Measurements from ENCODE around the gene PRRX2.
"Not testable (repeated sequence)": the region's sequence is repeated elsewhere in the genome, so short reads cannot be mapped to it uniquely, and the experiment has no call there.

The PRRX2 gene

DNA sequence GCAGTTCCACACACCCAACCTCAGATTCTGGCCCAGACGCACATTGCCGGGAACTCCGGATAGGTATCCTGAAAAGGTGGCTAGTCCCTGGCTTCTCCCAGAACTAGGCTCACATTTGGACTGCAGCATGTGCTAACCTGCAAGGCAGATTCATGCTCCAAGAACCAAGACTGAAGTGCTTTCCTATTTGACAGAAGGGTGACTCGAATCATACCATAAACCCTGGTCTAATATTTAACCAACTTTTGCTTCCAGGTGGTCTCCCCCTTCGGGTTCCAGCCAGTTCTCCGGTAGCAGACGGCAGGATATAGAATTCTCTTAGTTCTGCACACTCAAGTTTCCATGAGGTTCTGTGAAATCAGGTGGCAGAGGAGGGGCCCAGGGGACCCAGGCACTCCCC is 79.8 kb downstream of the PRRX2 start:
- TF ChIP-seq, protein P1, sequence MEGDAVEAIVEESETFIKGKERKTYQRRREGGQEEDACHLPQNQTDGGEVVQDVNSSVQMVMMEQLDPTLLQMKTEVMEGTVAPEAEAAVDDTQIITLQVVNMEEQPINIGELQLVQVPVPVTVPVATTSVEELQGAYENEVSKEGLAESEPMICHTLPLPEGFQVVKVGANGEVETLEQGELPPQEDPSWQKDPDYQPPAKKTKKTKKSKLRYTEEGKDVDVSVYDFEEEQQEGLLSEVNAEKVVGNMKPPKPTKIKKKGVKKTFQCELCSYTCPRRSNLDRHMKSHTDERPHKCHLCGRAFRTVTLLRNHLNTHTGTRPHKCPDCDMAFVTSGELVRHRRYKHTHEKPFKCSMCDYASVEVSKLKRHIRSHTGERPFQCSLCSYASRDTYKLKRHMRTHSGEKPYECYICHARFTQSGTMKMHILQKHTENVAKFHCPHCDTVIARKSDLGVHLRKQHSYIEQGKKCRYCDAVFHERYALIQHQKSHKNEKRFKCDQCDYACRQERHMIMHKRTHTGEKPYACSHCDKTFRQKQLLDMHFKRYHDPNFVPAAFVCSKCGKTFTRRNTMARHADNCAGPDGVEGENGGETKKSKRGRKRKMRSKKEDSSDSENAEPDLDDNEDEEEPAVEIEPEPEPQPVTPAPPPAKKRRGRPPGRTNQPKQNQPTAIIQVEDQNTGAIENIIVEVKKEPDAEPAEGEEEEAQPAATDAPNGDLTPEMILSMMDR (IDR thresholded peaks at IDR 0.05; ENCODE audit: low read depth, low read length, missing control alignments) = no peak
- DNase-seq (ENCODE audit: extremely low read depth, low read depth) = no peak

DNA sequence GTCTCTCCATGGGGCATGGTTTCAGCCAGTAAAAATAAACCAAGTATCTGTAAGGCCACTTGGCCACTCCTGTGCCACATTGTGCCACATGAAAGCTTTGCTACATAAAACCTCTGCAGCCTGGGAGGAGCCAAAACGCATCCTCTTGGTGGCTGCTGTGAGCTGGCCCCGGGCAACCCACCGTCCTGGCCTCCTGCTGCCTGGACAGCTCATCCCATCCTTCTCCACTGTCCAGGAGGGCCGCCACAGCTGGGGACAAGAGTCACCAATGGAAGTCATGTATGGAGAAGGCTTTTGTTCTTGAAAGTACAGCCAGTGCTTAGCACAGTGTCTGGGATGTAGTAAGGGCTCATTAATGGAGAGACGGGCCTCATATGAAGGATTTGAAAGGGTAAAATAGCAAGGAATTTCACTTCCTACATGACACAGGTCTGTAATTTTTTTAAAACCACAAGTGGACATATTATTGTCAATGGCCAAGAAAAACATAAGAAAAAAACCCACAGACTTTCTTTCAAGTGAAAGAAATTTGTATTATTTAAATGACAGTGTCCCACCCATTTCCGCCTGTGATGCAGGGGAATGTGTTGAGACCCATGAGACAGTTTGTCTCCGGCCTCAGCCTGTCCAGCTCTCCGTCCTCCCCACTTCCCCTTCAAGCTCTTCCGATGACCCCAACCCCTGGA is 80.8 kb downstream of the PRRX2 start:
- no peak overlapping the region for H3K4me3 ChIP-seq (replicated peaks; ENCODE audit: low read depth, low read length)
- TF ChIP-seq, protein P1 (IDR thresholded peaks at IDR 0.05; ENCODE audit: low read depth, low read length, missing control alignments) = no peak
- DNase-seq (ENCODE audit: extremely low read depth, low read depth) = no peak

More for the DNA sequence above, 79.8 kb downstream of the PRRX2 start:
- H3K4me3 ChIP-seq (replicated peaks; ENCODE audit: low read depth, low read length) = no peak overlapping the region

DNA sequence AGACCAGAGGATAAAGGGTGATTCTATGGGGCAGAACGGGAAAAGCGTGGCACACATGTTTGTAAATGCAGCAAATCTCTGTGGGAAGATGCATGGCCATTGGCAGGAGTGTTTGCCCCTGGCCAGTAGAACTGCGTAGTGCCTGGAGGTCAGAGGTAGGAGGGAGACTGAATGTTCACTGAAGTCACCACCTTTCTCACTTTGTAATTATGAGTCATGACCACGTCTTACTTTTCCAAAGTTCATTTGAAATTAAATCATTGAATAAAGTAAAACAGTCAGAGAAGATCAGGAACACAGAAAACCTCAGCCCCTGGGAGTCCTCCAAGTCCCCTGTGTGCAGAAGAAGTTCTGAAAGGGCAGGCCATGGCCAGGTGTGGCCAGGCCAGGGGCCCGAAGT is 82.8 kb downstream of the PRRX2 start:
- no peak for DNase-seq (ENCODE audit: extremely low read depth, low read depth)
- TF ChIP-seq, protein P1 (IDR thresholded peaks at IDR 0.05; ENCODE audit: low read depth, low read length, missing control alignments) = no peak
- no peak overlapping the region for H3K4me3 ChIP-seq (replicated peaks; ENCODE audit: low read depth, low read length)

DNA sequence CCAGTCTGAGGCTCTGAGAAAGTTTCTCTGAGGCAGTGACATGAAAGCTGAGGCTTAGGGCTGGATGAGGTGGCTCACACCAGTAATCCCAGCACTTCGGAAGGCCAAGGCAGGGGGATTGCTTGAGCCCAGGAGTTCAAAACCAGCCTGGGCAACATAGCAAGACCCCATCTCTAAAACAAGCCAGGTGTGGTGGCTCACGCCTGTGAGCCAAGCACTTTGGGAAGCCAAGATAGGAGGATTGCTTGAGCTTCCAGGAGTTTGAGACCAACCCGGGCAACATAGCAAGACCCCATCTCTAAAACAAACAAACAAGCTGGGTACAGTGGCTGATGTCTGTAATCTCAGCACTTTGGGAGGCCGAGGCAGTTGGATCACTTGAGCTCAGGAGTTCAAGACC is 83.6 kb downstream of the PRRX2 start:
- H3K4me3 ChIP-seq (replicated peaks; ENCODE audit: low read depth, low read length); DNase-seq (ENCODE audit: extremely low read depth, low read depth): not testable (repeated sequence)

DNA sequence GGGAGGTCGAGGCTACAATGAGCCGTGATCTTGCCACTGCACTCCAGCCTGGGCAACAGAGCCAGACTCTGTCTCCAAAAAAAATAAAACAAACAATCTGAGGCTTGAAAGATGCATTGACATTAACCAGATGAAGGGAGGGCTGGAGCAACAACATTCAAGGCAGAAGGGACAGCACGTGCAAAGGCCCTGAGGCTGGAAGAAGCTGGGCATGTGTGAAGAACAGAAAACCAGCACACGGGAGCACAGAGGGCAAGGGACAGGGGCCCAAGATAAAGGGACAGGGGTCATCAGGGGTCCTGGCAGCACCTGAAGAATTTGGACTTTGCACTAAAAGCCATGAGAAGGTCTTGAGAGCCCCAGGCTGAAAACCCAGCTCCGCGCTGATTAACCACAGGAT is 84.1 kb downstream of the PRRX2 start:
- DNase-seq (ENCODE audit: extremely low read depth, low read depth) = no peak
- TF ChIP-seq, protein P1 (IDR thresholded peaks at IDR 0.05; ENCODE audit: low read depth, low read length, missing control alignments) = no peak

DNA sequence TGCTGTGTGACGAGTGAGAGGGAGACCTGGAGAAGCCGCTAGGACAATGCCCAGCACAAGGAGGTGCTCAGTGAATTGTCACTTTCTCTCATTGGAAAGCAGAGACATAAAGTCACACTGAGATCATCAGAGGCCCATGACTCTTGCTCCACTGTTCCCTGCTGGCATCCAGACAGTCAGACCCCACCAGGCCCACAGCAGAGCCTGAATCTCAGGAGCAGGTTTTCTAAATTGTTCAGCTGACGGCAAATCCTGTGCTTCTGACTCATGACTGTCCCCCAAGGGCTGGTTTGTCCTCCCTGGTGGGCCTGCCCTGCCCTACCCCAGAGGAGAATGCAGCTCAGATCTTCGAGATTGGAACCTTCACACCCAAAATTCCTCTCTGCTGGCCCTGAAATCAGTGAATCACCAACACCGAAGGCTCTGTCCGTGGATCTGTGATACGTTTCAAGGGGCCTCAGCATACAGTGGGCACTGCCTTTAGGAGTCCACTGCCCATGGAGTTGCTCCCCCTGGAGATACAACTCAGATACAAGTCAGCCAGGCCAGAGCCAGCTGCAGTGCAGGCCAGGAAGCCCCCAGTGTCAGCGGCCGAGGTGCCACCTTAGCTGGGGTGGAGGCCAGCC is 84.7 kb downstream of the PRRX2 start:
- no peak overlapping the region for H3K4me3 ChIP-seq (replicated peaks; ENCODE audit: low read depth, low read length)
- TF ChIP-seq, protein P1 (IDR thresholded peaks at IDR 0.05; ENCODE audit: low read depth, low read length, missing control alignments) = no peak
- no peak for DNase-seq (ENCODE audit: extremely low read depth, low read depth)

More for the DNA sequence above, 84.1 kb downstream of the PRRX2 start:
- no peak overlapping the region for H3K4me3 ChIP-seq (replicated peaks; ENCODE audit: low read depth, low read length)

DNA sequence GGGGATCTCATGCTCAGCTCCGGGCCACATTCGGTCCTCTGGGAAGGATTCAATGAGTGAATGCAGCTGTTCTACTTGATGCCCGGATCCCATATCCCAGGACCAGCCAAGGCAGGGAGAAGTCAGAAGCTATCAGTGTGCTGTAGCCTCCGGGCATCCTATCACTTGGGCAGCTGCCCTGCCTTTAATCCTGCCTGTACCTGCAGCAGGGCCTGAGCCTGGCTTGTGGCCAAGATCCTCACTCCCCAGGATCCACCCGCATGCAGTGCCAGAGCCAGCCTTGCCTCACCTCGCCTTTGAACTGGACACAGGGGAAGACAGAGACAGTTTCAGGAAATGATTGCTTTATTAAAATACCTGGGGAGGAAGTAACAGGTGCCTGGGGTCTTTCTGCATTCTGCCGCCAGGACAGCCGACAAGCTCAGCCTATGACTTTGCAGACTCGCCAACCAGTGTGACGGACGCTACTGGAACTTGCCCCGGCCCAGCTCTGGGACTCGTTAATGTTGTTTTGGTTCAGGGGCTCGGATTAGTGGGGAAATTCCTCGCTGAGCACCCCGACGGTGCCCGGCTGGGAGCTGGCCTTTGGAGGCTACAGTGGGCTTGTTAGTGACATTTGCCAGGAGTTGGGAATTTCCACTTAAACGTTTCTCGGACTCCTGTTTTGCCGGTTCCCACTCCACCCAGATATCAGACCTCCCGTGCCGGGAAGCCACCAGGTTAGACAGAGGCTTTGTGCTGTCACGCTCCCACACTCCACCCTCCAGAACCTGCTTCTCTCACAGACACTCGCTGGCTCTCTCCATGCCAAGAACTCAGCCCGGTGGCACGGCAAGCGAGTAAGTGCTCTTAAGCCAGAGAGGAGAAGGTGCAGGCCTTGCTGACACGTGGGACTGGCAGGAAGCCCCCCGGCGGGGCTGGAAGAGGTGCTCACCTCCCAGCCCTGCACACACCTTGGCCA is 86.7 kb downstream of the PRRX2 start:
- TF ChIP-seq, protein P1 (IDR thresholded peaks at IDR 0.05; ENCODE audit: low read depth, low read length, missing control alignments) = no peak
- no peak for DNase-seq (ENCODE audit: extremely low read depth, low read depth)
- H3K4me3 ChIP-seq (replicated peaks; ENCODE audit: low read depth, low read length) = peak overlapping the region; percentile 55
